OCI-LY7 (cell line): ENCODE data around the gene FAM3D.

Experiments
- EZH2phosphoT487 ChIP-seq: fragments of 200-600 bp; sonication (generic); IDR thresholded peaks from 2 replicates; pipeline ENCODE4 v1.6.1; 2018; ENCODE audit warnings: low read depth, borderline replicate concordance, mild to moderate bottlenecking, mixed run types, antibody characterized with exemption, low read length, moderate library complexity, mixed read lengths
- TF ChIP-seq, protein P1 (sequence below): fragments of 200-600 bp; sonication (generic); conservative IDR thresholded peaks from 2 replicates; pipeline ENCODE4 v1.5.1; 2014; ENCODE audit warnings: mild to moderate bottlenecking, antibody characterized with exemption, low read length, moderate library complexity, mixed read lengths

DNA sequence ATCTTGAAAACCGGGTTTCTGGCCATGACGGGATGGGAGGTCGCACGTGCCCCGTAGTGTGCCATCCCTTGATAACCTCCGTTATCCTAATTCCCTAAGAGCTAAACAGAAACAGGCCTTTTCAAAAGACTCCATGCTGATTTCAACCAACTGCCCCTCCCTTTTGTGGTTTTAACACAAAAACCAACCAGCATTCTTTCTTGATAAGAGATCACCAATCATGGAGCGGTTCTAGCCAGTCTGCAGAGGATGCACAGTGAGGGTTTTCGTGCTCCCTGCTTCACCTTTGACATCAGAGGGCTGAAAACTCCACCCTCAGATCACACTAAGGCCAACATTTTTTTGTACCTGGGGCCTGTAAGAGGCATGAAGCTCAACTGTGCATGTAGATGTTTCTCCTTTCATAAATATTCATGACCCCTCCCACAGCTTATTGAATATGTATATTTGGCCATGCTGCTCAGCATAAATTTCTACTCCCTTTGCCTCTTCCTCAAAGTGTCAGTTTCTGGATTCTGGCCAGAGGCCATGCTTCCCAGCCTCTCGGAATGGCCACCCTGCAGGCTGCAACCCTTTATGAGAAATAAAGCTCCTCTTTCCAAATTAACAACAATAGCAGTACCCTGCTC lies 41.3 kb downstream of the FAM3D start:
- no peak for TF ChIP-seq EZH2phosphoT487
- TF ChIP-seq, protein P1, sequence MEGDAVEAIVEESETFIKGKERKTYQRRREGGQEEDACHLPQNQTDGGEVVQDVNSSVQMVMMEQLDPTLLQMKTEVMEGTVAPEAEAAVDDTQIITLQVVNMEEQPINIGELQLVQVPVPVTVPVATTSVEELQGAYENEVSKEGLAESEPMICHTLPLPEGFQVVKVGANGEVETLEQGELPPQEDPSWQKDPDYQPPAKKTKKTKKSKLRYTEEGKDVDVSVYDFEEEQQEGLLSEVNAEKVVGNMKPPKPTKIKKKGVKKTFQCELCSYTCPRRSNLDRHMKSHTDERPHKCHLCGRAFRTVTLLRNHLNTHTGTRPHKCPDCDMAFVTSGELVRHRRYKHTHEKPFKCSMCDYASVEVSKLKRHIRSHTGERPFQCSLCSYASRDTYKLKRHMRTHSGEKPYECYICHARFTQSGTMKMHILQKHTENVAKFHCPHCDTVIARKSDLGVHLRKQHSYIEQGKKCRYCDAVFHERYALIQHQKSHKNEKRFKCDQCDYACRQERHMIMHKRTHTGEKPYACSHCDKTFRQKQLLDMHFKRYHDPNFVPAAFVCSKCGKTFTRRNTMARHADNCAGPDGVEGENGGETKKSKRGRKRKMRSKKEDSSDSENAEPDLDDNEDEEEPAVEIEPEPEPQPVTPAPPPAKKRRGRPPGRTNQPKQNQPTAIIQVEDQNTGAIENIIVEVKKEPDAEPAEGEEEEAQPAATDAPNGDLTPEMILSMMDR = no peak
